Esophagus (tissue), 2 donors: ENCODE results near the gene ADORA2B. TPM values are rescaled to one million over a fixed set of nuclear protein-coding genes. Genes with fewer than 3 reads are reported as not detected.
"Not testable (repeated sequence)": the region's sequence is repeated elsewhere in the genome, so short reads cannot be mapped to it uniquely, and the experiment has no call there.

ENCODE experiments used
- H3K27ac ChIP-seq, 2 donors: one replicate each; pipeline ENCODE4 v1.5.1; 2013; ENCODE audit warnings: low read depth in 2 of 2, mild to moderate bottlenecking in 2 of 2, inconsistent platforms in 1 of 2, low read length in 1 of 2, moderate library complexity in 1 of 2
- H3K27me3 ChIP-seq, 2 donors: one replicate each; pipeline ENCODE4 v1.6.1; 2013; ENCODE audit warnings: low read length in 2 of 2, control low read depth in 1 of 2, mild to moderate bottlenecking in 1 of 2; ENCODE audit not compliant: insufficient read depth in 2 of 2, control insufficient read depth in 1 of 2
- H3K36me3 ChIP-seq, 2 donors: one replicate each; pipeline ENCODE4 v1.6.1; 2013; ENCODE audit warnings: low read length in 1 of 2; ENCODE audit not compliant: control insufficient read depth in 2 of 2, insufficient read depth in 2 of 2
- H3K4me1 ChIP-seq, 2 donors: one replicate each; pipeline ENCODE4 v1.6.1; 2013; ENCODE audit warnings: low read length in 1 of 2; ENCODE audit not compliant: control insufficient read depth in 2 of 2, insufficient read depth in 2 of 2
- H3K4me3 ChIP-seq, 2 donors: one replicate each; pipeline ENCODE4 v1.5.1; 2013; ENCODE audit warnings: low read length in 2 of 2, mild to moderate bottlenecking in 2 of 2, low read depth in 1 of 2, moderate library complexity in 1 of 2
- H3K9me3 ChIP-seq, 2 donors: one replicate each; pipeline ENCODE4 v1.6.1; 2013; ENCODE audit warnings: mild to moderate bottlenecking in 2 of 2, low read depth in 1 of 2, low read length in 1 of 2, moderate library complexity in 1 of 2; ENCODE audit not compliant: control insufficient read depth in 2 of 2, insufficient read depth in 1 of 2
- WGBS, 2 donors: extraction: QIAGEN DNeasy Blood & Tissue Kit; methylation state at CpG; one replicate each; pipeline ENCODE4 v1.1.7; 2013; 5-methylcytosine and 5-hydroxymethylcytosine counted together
- polyA plus RNA-seq, 2 donors: library from polyadenylated mRNA; stranded (reverse); fragments of 200-250 nt; gene quantifications; one replicate each; pipeline ENCODE4 v1.2.3, GENCODE V29; 2013
- donor health status: healthy with polysubstance abuse.
- donor health status: Bipolar disorder and iron deficiency.

The ADORA2B gene
- polyA plus RNA-seq, 2 donors: 4.4 to 11.6 TPM

GRCh38 chr17:15973016-15973415 is 28.1 kb downstream of the ADORA2B start:
- Histone ChIP-seq H3K9me3 (no peaks in the 10 kb centered on the region), H3K4me1 (peaks cover 0 to 3% of the 10 kb centered on the region in 2 donors), H3K27ac (no peak overlapping the region), H3K4me3 (no peak overlapping the region), H3K27me3 (no peaks in the 10 kb centered on the region), H3K36me3 (peaks cover 6 to 8% of the 10 kb centered on the region in 2 donors)

GRCh38 chr17:15973834-15974233 is 28.9 kb downstream of the ADORA2B start:
- H3K27ac ChIP-seq: no peak overlapping the region
- no peaks in the 10 kb centered on the region for H3K9me3 ChIP-seq
- peaks cover 7 to 8% of the 10 kb centered on the region in 2 donors for H3K36me3 ChIP-seq
- H3K4me3 ChIP-seq: no peak overlapping the region
- 74 to 80% methylated on average over 6 of the region's 6 CpGs for WGBS, 2 donors
- H3K4me1 ChIP-seq: peaks cover 0 to 3% of the 10 kb centered on the region in 2 donors
- H3K27me3 ChIP-seq: no peaks in the 10 kb centered on the region

GRCh38 chr17:15977894-15978293 is 33.0 kb downstream of the ADORA2B start:
- 98% methylated on average over 2 of the region's 2 CpGs for WGBS, 2 donors
- H3K36me3 ChIP-seq: peaks cover 7 to 14% of the 10 kb centered on the region in 2 donors
- no peak overlapping the region for H3K4me3 ChIP-seq
- no peak overlapping the region for H3K27ac ChIP-seq
- H3K27me3 ChIP-seq: no peaks in the 10 kb centered on the region
- H3K4me1 ChIP-seq: peaks cover 0 to 3% of the 10 kb centered on the region in 2 donors
- H3K9me3 ChIP-seq: no peaks in the 10 kb centered on the region

- Histone ChIP-seq H3K4me1 (peaks cover 0 to 3% of the 10 kb centered on the region in 2 donors), H3K27me3 (no peaks in the 10 kb centered on the region), H3K4me3 (no peak overlapping the region), H3K9me3 (no peaks in the 10 kb centered on the region), H3K36me3 (peaks cover 7 to 14% of the 10 kb centered on the region in 2 donors), H3K27ac (no peak overlapping the region)
- 79 to 82% methylated on average over 1 of the region's 1 CpG for WGBS, 2 donors
Observed at GRCh38 chr17:15978606-15979005, 33.7 kb downstream of the ADORA2B start.

- peaks cover 7 to 14% of the 10 kb centered on the region in 2 donors for H3K36me3 ChIP-seq
Observed at GRCh38 chr17:15979013-15979412, 34.1 kb downstream of the ADORA2B start.

GRCh38 chr17:15981208-15981607 is 36.3 kb downstream of the ADORA2B start:
- Histone ChIP-seq H3K27me3 (no peaks in the 10 kb centered on the region), H3K36me3 (peaks cover 7 to 13% of the 10 kb centered on the region in 2 donors), H3K9me3 (no peaks in the 10 kb centered on the region), H3K4me3 (no peak overlapping the region), H3K4me1 (no peaks in the 10 kb centered on the region), H3K27ac (no peak overlapping the region)
- WGBS, 2 donors: 29 to 66% methylated on average over 2 of the region's 2 CpGs

More at GRCh38 chr17:15979013-15979412, 34.1 kb downstream of the ADORA2B start:
- H3K9me3 ChIP-seq, H3K27ac ChIP-seq, H3K27me3 ChIP-seq, H3K4me3 ChIP-seq, H3K4me1 ChIP-seq: not testable (repeated sequence)
- WGBS, 2 donors: 80 to 86% methylated on average over 1 to 2 of the region's 4 CpGs

GRCh38 chr17:15981646-15982580 is 37.0 kb downstream of the ADORA2B start:
- H3K27ac ChIP-seq: no peak overlapping the region
- no peak overlapping the region for H3K4me3 ChIP-seq
- peaks cover 4 to 13% of the 10 kb centered on the region in 2 donors for H3K36me3 ChIP-seq
- no peaks in the 10 kb centered on the region for H3K27me3 ChIP-seq
- H3K9me3 ChIP-seq: no peaks in the 10 kb centered on the region
- 75 to 79% methylated on average over 5 of the region's 5 CpGs for WGBS, 2 donors
- H3K4me1 ChIP-seq: no peaks in the 10 kb centered on the region

GRCh38 chr17:15996322-15996721 is 51.4 kb downstream of the ADORA2B start:
- no peaks in the 10 kb centered on the region for H3K4me1 ChIP-seq
- no peaks in the 10 kb centered on the region for H3K27me3 ChIP-seq
- H3K4me3 ChIP-seq: no peak overlapping the region
- 79 to 82% methylated on average over 6 of the region's 6 CpGs for WGBS, 2 donors
- H3K27ac ChIP-seq: no peak overlapping the region
- no peaks in the 10 kb centered on the region for H3K36me3 ChIP-seq
- no peaks in the 10 kb centered on the region for H3K9me3 ChIP-seq

GRCh38 chr17:15998031-15998562 is 53.2 kb downstream of the ADORA2B start:
- H3K36me3 ChIP-seq: no peaks in the 10 kb centered on the region
- no peak overlapping the region for H3K27ac ChIP-seq
- H3K4me3 ChIP-seq: no peak overlapping the region
- H3K27me3 ChIP-seq: no peaks in the 10 kb centered on the region
- 66 to 74% methylated on average over 4 of the region's 4 CpGs for WGBS, 2 donors
- no peaks in the 10 kb centered on the region for H3K9me3 ChIP-seq
- no peaks in the 10 kb centered on the region for H3K4me1 ChIP-seq
